NCI-H146 treated with DMSO at 0.1 percent for 48 hours (cell line): ENCODE results near the gene BARHL1.

Source experiments
- DNase-seq: peaks from one replicate; lab custom pipeline; 2025; ENCODE audit not compliant: unreplicated experiment; lab: John Stamatoyannopoulos, UW

BARHL1 gene

DNA sequence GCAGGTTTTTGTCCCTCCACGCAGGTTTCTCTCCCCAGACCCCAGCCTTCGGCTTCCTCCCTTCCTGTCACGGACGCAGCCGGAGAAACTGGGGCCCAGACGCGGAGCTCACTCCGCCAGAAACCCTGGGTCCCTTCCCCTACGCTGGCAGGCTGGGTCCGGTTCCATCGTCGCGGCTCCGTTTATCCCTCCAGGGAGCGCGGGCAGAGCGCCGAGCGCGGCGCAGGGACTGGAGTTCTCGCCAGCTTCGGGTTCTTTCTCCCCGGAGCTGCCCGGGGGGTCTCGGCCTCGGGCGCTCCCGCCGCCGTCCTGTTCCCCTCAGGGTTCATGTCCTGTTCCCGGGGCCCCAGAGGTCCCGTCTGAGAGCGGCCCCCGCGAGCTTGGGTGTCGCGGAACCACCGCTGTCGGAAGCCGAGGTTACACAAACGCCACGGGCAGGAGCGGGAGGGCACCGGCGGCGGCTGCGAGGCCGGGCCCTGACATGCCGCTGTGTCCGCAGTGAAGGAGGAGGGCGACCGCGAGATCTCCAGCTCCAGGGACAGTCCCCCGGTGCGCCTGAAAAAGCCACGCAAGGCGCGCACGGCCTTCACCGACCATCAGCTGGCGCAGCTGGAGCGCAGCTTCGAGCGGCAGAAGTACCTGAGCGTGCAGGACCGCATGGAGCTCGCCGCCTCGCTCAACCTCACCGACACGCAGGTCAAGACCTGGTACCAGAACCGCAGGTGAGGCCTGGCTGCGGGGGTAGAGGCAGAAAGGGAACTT is 4.6 kb downstream of the BARHL1 start:
- no peak for DNase-seq

DNA sequence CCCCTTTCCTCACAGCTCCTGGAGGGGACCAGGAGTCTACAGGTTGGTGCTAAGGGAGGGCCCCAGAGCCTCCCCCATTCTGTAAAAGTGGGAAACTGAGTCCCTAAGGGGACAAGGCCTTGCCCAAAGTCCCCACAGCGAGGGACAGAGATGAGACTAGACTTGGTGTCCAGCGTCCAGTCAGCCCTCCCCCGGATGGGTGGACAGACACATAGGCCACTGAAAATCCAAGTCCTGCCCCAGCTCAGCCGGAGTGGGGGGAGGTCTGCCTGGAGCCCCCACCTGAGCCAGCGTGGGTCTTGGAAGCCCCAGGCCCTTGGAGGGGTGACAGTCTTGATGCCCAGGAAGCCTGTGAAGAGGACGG is 5.2 kb downstream of the BARHL1 start:
- DNase-seq: no peak

DNA sequence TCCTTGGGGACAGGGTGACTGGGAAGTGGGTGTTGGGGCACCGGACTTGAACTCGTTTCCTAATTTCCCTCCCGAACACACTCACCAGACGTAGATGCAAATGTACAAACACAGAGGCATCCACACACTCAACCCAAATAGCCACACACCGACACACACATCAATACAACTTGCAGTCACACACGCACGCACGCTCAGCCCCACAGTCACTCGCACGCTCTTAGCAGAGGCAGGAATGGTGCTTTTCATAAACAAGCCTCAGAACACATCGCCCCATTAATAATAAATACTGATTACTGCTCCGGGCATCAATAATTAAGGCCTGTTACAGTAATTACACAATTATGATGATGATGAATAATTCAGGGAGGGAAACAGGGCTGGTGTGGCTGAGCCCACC is 5.7 kb downstream of the BARHL1 start:
- no peak for DNase-seq

DNA sequence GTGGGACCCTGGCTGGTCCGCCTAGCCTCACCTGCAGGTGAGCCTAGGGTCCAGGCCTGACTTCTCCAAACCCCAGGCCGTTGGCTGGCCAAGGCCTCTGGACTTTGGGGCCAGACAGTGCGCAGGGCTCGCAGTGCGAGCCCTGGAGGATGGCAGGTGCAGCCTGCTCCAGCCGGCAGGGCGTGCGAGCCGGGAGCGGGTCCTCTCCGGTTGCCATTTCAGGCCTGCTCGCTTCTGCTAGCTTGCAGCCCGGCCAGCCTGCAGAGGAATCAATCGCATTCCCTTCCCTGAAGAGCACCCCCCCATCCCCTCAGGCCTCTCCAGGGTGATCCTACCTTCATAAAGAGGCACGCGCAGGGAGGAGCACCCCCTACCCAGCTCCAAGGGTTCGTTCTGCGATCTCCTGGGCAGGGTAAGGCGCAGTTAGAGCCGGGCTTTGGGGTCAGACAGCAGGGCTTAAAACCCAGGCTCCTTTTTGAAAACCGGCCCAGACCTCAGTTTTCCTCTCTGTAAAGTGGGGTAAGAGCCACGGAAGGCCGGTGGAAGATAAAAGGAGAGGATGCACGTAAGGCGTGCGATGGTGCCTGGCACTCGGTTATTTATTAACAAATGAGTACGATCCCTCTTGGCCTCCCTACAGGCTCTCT is 6.2 kb downstream of the BARHL1 start:
- DNase-seq: no peak

DNA sequence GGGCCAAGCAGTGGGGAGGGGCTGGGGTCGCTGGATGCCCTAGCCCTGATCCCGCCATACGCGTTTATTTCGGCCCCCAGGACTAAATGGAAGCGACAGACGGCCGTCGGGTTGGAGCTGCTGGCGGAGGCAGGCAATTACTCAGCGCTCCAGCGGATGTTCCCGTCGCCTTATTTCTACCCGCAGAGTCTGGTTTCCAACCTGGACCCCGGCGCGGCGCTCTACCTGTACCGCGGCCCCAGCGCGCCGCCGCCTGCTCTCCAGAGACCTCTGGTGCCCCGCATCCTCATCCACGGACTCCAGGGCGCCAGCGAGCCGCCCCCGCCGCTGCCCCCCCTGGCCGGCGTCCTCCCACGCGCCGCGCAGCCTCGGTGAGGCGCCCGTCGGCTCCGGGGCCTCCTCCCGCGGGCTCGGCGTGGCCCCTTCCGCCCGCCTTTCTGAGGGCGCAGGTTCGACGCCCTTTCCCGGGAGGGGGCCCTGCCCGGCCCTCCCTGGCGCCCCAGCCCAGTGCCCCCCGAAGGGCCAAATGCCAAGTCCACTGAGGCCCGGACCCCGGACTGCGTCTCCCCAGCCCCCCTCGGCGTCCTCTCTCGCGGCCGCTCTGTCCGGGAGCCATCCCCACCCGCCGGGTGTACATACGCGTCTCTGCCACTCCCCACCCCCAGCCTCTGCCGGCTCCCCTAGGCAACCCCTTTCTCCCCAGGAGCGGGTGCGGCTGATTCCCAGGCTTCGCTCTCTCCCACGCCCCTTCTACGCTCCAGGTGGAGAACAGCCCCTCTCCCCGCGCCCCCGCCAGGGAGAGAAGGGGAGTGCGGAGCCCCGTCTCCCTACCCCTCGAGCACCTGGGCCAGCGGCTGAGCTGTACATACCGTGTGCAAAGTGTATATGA is 7.0 kb downstream of the BARHL1 start:
- DNase-seq: no peak

DNA sequence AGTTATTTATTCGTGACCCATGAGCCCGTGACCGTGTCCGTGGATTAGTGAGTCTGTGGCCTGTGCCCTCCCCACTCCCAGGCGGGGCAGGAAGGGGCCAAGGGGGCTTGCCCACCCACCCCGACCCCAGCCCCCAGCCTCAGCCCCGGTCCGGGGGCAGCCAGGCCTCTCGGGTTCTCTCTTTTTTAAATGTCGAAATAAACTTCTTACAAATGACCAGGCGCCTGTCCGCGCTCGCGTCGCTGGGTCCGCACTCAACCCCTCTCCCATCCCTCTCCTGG is 7.6 kb downstream of the BARHL1 start:
- DNase-seq: no peak

DNA sequence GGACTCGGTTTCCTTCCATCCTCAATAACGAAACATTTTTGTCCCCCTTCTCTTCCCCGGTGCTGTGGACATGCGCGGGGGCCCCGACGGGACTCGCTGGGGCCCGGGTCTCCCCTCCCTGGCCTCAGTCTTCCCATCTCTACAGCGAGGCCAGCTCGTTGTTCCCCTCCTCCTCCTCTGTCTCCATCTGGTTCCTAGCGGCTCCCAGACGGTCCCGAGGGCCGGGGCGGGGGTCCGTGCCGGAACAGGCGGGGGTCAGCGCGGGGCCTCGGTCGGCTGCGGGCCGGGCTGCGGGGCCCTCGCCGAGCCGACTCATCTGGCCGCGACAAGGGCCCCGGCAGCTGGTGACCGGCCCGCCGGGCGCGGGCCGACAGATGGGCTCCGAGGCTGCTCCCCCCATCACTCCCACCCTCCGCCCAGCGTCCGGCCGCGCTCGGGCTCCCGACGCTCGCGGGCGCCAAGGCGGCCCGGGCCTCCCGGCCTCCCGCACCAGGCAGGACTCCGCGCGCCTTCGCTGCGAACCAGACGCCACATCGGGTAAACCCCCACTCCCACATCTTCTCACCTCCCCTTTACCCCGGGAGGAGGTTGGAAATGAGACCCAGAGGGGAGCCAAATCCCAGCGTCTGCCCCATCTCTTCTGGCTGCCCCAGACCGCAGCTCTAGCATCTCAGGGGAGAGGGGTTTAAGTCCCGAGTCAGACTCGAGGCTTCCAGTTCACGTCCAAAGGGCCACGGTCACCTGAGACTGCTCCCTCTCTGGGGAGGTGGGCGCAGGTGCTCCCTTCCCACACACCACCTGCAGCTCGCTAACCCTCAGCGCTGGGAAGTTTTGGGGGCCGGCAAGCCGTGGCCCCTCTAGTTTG is 8.1 kb downstream of the BARHL1 start:
- no peak for DNase-seq

DNA sequence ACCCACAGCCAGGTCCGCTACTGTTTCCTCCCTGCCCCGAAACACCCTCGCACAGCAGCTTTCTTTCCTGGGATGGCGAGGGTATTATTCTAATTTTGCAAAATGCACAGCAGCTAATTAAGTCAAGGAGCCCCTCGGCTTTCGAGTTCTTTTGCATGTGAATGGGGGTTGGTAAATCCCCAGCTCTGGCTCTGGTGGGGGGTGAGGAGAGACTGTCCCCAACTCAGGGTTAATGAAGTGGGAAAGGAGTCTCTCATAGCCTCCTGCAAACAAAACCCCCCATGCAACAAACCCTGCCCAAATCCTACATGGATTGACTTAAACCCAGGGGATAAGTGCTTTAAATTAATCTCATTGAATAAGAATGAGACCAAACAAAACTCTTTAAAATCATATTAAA is 8.8 kb downstream of the BARHL1 start:
- DNase-seq: no peak

DNA sequence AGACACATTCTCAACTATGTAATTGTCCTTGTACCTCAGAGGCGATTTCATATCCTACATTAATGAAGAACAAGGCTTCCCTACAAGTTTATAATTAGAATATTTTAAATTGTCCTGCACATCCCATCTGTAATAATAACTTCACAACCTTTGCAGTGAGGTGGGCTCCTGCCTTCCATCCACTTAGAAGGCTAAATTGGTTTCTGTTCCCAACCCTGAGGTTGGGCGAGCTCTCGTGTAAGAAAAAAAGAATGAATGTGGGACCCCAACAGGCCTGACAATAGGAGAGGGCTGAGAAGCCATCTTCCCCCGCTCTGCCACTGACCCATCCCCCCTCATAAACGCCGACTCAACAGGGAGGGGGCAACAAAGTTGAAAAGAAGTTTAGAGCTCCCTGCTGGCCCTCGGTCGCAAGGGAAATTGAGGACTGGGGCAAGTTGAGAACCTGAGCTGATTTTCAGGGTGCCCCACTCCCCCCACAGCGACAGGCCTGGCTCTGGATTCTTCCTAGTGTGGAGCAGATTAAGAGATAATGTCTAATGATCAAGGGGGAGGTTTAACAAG is 9.4 kb downstream of the BARHL1 start:
- DNase-seq: no peak

DNA sequence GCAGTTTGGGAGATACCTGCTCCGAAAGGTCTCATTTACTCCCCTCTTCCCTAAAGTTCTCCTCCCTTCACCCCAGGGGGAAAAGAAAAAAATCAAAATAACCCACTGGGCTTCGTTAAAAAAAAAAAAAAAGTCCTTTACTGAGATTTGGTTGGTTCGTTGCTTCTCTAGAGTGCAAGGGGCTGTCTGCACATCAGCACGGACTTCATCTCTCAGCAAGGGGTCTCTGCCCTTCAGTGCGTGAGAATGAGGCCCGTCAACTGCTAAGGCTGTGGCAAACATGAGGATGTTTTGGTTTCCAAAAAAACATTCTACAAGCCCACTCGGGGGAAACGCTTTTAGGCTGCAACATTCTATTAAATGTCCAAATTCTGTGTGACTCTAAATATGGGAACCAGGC is 10.0 kb downstream of the BARHL1 start:
- no peak for DNase-seq

DNA sequence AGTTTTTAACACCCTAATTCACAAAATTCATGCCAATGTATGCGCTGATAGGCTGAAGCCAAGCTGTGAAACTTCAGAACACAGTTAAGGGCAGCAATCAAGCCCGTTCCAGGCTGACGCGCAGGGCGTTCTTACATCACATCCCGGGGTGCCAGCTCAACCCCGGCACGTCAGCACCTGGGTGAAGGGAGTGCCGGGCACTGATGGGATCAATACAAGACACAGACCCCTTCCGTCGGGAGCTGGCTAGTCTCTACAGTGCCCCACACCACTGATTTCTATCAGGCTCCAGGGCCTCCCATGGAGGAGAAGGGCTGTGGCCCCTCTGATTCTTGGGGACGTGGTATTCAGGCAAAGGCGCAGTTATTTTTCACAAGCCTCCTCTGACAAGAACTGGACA is 12.0 kb downstream of the BARHL1 start:
- no peak for DNase-seq

DNA sequence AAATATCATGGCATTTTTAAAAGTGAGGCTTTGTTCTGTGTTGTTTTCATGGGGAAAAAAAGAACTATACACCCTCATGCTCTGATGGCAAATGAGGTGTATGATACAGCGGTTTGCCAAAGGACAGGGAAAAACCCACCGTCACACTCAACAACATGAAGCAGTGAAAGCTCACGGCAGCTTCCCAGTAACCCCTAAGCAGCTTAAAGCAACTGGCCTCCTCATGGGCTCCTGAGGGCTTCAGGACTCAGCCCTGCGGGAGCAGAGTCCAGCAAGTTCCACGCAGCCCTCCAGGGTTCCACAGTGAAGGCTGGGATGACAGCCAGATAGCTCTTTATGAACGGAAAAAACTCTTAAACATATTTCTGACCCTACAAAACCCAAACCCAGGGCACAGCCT is 12.9 kb downstream of the BARHL1 start:
- DNase-seq: no peak

DNA sequence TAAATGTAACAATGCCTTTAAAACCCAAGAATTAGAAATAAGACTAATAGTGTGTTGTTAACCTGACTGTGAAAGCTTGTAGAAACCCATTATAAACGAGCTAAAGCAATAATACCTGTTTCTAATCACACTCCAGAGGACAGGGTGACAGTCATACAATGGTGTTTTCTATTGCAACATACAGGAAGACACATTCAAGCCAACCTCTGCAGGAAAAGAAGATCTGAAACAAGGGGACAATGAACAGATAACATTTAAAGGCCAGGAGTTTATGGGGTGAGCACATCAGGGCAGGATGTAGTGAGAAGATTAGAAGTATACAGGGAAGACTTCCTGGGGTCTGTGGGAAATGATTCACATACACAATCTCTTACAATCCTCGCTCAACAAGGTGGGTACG is 13.8 kb downstream of the BARHL1 start:
- DNase-seq: no peak

DNA sequence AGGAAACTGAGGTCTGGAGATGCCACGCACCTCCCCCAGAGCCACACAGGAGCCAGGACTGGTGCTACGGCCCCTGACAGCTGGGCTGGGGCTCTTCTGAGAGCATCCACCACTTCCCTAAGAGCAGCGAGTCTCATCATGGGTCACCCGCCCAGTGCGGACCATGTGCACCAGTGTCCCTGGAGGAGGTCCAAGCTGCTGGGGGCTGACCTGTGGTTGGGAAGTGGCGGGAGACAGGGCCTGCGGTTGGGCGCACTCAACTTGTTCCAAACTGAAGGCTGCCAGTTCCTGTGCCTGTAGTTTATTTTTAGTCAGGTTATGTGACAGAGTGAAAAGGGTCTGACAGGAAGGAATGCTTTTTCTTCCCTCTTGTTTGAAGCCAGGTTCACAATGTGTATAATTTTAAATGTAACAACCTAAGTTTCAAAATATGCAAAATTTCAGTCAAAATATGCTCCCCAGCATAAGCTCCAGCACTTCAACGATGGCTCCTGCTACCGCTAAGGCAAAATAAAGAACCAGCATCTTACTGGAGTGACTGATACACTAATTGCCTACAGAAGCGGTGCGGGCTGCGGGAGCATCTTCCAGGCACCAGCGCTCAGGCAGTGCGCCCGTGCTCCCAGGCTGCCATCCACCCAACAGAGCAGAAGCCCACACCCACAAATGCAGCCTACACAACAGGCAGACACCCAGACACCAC is 14.8 kb downstream of the BARHL1 start:
- no peak for DNase-seq

DNA sequence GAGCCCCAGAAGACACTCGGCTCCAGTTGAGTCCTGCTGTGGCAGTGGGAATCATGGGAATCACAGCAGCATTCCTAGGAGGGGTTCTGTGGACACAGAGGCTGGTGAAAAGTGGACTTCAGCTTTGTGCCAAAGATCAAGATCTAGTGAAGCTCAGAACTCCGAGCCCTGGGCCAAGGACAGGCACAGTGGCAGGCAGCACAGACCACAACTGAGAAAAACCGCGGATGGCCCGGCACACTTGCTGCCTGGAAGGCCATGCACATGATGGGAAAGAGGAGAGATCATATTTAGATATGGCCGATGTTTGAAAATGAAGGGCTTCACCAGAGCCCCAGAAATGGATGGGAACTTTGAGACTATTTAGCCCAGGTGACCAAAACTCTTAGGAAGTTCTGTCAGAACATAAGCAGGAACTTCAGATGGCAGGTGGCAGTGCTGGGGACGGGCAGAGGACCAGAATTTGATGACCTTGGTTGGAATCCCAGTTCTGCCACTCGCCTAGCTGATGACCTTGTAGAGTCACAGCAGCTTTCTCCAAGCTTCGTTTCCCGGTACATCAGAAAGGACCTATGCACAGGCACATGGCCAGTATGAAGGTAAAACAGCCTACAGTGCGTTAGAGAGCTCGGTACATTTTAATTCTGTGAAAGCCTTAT is 18.0 kb downstream of the BARHL1 start:
- no peak for DNase-seq

DNA sequence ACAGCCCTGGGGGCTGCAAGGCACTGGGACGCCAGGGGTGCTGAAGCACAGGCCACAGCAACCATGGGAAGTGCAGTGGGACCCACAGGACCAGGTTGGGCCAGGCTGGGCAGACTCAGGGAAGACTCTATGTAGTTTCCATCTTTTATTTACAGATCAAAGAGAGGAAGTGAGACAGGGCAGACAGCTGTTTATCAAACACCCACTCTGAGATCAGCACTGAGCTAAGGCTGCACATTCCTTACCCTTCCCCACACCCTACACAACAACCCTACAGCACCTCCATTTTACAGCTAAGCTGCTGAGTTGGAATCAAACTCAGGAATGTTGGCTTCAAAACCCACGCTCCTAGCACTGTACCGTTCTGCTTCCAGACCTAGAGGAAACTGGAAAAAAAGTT is 19.8 kb downstream of the BARHL1 start:
- no peak for DNase-seq

DNA sequence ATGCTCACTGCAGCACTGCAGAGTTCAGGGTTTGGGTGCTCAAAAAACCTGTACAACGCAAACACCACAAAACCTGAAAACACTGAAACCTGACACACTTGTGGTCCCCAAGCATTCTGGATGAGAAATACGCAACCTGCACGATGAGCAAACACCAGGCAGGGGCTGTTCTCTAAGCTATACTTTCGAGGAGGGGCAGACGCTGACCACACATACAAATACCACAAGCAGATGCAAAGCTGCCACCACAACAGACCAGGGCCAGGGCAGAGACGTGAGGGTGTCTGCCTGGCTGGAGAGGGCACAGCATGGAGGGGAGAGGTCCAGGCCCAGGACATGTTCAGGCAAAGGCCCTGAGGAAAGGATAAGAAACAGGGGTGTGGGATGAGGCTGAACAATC is 23.0 kb downstream of the BARHL1 start:
- DNase-seq: no peak

DNA sequence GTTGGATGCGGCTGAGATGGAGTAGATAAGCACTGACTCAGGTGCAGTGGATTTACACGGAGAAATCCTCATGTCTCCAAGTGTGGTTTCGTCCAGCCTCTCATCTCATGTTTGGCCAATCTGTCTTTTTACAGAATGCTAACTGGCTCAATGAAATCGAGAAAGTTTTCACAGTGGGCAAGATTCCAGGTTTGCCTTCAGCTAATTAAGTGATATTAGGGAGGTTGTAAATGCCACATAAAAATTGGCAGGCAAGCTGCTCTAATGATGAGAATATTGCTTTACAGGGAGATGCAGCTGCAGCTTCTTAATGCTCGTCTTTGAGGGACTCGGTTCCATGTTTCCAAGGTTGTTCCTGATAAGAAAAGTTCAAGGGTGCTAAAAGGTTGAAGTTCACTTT is 23.7 kb downstream of the BARHL1 start:
- DNase-seq: no peak

DNA sequence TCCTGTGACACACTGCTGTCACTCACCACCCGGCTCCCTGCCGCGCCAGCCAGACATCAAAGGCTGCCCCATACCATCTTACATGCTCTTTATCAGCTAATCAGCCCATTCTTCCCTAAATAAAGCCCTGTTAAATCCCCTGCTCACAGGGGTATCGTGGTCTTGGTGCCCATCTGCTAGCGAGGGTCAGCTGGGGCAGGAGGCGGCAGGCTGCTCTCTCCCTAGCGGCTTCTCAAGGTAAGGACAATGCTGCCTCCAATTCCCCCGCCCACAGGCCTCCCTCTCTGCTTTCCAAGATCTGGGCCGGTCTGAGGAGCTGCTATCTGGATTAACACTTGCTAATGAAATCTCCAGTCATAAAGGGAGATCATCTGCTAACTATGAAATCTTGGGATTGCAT is 26.8 kb downstream of the BARHL1 start:
- no peak for DNase-seq

DNA sequence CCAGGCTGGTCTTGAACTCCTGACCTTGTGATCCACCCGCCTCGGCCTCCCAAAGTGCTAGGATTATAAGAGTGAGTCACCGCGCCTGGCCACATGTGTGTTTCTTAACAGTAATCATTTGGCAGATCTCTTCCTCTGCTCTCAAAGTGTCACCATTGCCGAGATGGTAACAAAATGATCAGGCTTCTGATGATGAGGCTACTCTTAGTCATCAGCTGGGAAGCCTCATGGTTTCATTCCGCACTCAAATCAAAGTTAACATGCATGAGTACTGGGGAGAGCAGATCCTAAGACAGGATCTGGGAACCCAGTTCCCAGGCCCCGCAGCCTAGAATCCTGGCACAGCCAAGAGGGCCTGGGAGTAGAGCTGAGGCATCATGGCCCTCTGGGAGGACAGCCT is 27.4 kb downstream of the BARHL1 start:
- no peak for DNase-seq
